Head of caudate nucleus (tissue), 42 donors: Measurements from ENCODE around the gene PALM3.
"Not testable (repeated sequence)": the region's sequence is repeated elsewhere in the genome, so short reads cannot be mapped to it uniquely, and the experiment has no call there.

Experiments used
- DNase-seq, 42 donors: peaks; one replicate each; pipeline versions ENCODE4 v3.0.0 to v3.0.0-alpha.2; 2020 to 2021; ENCODE audit warnings: mixed read lengths in 7 of 42
- intact Hi-C: fragments of 100-400 bp; cut with DNase I; formaldehyde crosslinking; loops from one replicate; pipeline ENCODE4 v1.15.0; 2022

PALM3 gene

DNA sequence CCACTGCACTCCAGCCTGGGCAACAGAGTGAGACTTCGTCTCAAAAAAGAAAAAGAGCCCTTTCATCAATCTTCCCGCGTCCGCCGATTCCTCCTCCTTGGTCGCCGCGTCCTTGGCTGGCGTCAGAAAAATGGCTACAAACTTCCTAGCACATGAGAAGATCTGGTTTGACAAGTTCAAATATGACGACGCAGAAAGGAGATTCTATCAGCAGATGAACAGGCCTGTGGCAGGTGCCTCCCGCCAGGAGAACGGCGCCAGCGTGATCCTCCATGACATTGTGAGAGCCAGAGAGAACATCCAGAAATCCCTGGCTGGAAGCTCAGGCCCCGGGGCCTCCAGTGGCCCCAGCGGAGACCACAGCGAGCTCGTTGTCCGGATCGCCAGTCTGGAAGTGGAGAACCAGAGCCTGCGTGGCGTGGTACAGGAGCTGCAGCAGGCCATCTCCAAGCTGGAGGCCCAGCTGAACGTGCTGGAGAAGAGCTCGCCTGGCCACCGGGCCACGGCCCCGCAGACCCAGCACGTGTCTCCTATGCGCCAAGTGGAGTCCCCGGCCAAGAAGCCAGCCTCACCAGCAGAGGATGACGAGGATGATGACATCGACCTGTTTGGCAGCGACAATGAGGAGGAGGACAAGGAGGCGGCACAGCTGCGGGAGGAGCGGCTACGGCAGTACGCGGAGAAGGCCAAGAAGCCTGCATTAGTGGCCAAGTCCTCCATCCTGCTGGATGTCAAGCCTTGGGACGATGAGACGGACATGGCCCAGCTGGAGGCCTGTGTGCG, 8.6 kb upstream of the PALM3 start:
- DNase-seq: no peak
- intact Hi-C loops: loop anchor here (5.0 to 10.0 kb wide), 2 partner anchors 66 to 188 kb away; partner anchors contain the start of gene RFX1

DNA sequence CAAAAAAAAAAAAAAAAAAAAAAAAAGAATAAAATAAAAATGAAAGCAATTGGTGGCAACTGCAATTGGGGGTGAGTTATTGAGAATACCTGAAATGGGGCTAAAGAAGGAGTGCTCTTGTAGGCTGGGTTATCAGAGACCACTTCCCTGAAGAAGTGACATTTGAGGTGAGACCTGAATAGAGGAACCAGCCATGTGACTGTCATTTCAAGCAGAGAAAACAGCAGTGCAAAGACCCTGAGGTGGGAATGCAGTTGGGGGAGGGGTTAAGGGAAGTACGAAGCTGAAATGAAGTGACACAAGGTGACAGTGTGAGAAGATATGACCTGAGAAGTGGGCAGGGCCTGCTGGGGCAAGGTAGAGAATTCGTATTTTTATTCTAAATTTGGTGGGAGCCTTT, 4.3 kb upstream of the PALM3 start:
- no peak for DNase-seq
- intact Hi-C loops: no loop called here

DNA sequence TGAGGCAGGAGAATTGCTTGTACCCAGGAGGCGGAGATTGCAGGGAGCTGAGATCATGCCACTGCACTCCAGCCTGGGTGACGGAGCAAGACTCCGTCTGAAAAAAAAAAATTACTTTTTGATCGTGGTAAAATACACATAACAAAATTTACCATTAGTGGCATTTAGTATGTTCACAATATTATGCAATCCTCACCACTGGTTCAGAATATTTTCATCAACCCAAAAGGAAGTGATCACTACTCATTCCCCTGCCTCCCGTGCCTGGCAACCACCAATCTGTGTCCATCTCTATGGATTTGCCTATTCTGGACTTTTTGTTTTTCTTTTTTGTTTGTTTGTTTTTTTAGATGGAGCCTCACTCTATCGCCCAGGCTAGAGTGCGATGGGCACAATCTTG, 1.2 kb upstream of the PALM3 start:
- intact Hi-C loops: no loop called here
- DNase-seq: no peak

DNA sequence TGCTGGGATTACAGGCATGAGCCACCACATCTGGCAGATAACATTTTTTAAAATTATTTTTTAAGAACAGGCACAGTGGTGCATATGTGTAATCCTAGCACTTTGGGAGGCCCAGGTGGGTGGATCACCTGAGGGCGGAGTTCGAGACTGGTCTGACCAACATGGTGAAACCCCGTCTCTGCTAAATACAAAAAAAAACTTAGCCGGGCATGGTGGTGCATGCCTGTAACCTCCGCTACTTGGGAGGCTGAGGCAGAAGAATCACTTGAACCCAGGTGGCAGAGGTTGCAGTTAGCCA, 631 bp upstream of the PALM3 start:
- DNase-seq: no peak

DNA sequence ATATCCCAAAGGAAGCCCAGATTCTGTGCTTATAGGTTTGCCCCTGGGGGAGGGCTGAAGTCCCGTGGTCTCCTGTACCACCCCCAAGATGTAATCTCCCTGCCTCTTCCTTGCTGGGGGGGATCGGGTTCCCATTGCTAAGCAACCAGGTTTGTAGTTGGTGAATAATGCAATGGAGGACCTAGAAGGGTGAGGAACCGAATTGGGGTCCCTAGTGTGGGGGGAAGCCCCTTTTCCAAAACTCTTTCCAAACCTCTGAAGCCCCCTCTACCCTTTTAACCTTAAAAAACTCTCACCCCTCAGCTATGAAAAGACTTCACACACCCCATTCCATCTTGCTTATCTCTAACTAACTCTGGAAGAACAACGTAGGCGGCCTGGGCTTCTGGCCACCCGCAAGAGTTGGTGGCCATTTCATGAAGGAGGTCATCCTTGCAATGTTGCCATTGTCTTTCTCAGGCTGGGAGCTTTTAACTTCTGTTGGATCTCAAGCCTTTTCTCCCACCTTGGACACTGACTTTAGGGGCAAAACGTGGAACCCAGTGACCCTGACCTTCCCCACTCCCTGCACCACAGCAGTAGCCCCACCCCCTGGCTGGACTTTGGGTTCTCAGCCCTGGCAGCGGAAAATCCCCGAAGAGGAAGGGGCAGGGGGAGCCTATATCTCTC, 661 bp downstream of the PALM3 start:
- DNase-seq: no peak
- intact Hi-C loops: no loop called here

More for the DNA sequence above, 631 bp upstream of the PALM3 start:
- intact Hi-C loops: no loop called here

DNA sequence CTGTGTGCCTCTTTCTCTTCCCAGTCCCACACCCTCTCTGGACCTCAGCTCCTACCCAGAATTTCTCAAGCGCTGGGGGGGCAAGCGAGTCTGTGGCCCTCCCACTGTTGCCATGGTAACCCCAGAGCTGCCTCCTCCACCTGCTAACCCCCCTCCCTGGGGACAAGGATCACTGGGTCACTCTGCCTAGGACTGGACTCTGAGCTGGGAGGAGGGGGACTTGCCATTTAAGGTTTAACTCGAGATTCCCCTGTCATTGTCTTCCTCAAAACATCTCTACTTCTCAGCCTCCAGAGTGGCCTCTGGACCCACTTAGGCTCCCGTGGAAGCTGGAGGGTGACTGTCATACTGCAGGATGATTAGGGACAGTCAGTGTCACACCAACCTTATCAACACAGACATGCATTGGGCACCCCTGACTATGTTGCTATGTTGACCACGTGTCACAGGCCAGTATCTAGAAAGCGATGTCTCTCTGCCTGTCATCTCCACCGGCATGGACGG, 2.2 kb downstream of the PALM3 start:
- intact Hi-C loops: no loop called here

DNA sequence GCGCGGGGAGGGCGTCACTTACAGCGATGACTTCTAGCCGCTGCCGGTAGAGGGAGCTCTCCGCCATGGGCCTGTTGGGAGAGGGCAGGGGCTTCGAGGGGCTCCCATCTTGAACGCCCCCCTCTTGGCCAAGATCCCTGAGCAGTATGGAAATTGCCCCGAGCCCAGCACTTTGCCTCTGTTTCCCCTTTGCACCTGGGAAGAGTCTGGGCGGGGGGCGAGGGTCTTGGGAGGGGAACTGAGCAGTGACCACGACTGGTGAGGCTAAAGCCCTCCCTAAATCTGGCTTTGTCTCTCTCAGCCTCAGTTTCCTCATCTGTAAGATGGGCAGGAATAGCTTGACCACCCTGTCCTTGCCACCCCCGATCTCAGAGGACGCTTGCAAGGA, 2.8 kb downstream of the PALM3 start:
- peak in 1 of 42 donors; percentile 40 for DNase-seq
- intact Hi-C loops: no loop called here

More for the DNA sequence above, 2.2 kb downstream of the PALM3 start:
- DNase-seq: no peak

DNA sequence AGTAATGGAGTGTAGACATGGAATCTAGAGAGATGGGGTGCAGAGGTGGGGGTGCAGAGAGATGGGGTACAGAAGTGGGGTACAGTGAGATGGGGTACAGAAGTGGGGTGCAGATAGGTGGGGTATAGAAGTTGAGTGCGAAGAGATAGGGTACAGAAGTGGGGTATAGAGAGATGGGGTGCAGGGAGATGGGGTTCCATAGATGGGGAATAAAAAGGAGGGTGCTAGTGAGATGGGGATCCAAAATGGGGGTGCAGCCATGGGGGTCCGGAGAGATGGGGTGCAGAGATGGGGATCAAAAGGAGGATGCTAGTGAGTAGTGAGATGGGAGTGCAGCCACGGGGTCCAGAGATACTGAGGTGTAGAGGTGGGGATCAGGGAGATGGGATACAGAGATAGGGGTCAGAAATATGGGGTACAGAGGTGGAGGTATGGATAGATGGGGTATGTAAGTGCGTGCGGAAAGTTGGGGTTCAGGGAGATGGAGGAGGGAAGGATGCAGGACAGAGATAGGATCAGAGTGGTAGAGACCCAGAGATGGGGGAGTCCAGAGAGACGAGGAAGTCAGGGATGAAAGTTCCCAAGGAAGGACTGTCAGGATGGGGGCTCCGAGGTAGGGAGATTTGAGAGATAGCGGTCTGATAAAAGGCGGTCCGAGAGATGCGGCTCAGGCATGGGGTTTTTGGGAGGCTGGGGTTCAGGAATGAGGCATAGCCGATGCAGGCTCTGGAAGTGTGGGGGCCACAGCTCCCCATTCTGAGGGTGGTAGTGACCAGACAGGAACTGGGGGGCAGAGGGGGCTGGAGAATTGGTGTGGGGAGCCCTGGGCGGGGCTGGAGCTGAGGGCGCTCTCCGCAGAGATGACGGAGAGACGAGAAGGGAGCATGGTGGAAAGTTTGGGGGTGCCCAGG, 3.4 kb downstream of the PALM3 start:
- intact Hi-C loops: no loop called here
- DNase-seq: no peak

DNA sequence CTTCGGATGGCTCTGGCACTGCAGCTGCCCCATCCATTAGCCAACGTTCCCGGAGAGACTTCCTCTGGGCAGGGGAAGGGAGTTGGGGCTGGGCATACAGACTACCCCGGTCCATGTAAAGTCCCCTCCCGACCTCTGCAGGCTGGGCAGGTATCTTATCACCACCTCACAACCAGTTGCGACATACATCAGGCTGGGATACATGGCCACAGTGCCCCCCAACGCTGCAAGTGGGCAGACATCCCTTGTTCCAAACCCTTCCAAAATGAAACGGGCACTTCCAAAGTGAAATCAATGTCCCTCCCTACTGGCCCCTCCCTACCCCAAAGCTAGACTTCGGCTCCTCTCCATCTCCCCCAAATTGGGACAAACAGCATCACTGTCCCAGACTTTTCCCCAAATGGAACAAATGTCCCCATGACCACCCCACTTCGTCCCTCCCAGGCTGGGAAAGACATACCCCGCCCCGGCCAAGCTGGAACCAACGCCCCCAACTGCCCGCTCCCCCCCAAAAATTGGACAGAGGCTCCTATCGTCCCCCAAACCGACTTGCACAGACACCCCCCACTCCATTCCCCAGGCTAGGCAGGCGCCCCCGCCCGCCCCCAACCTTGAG, 5.0 kb downstream of the PALM3 start:
- intact Hi-C loops: no loop called here
- no peak for DNase-seq

DNA sequence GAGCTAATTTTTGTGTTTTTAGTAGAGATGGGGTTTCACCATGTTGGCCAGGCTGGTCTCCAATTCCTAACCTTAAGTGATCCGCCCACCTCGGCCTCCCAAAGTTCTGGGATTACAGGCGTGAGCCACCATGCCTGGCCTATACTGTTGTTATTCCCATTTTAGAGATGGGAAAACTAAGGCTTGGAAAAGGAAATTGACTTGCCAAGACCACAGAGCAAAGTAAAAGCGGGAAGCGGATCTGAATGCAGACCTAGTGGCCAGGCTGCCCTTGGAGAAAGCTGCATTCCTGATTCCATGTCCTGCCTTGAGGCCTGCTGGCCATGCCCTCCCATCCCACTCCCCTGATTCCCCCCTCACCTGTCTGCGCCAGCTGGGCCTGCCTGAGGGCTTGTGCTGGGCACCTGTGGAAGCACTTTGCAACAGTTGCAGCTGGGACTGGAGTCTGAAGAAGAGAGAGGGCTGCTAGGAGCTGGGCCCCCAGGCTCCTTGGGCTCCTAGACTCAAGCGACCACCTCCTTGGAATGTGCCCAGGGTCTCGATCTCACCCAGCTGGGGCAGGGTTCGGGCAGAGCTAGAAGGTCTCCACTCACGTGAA, 5.7 kb downstream of the PALM3 start:
- DNase-seq: no peak
- intact Hi-C loops: no loop called here

DNA sequence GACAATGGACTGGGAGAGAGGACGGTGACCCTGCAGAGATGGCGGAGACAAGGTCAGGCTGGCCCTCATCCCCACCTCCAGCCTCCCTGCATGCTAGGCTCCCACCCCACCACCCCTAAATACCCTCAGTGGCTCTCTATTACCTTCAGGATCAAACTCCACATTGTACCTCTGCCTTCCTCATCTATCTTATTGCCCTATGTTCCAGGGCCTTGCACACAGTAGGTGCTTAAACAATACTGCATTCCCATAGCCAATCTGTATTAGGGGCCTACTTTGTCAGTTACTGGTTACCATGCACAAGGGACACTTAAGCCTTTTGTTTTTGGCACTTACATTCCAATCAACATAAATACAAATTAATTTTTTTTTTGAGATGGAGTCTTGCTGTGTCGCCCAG, 6.5 kb downstream of the PALM3 start:
- DNase-seq: no peak
- intact Hi-C loops: no loop called here

DNA sequence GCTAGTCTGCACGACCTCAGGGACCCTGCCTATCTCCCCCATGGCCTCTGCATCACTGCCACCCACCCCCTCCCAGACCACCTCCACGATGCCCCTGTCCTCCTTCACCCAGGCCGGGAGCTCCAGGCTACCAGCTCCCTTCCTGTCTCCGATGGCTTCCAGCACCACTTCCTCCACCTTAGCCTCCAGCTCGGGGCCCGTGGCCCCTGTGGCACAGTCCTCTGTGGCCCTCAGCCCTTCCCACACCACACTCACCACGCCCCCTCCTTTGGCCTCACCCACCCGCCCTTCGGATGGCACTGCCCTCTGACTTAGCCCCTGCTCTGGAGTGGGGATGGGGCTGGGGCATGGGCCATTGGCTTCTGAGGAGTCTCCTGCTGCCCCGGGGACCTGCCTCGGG, 7.2 kb downstream of the PALM3 start:
- intact Hi-C loops: no loop called here
- no peak for DNase-seq

DNA sequence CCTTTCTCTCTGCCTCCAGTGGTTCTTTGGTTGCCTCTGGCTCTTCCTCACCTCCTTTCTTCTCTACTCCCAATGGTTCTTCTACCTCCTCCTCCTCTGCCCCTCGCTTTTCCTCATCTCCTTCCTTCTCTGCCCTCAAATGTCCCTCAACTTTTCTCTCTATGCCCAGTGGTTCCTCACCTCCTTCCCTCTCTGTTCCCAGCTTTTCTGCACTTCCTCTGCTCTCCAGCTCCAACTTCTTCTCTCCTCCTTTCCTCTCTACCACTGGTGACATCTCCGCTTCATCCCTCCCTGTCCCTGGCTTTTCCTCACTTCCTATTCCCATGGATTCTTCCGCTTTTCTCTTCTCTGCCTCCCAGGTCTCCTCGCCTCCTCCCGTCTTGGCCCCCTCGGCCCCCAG, 7.8 kb downstream of the PALM3 start:
- no peak for DNase-seq
- intact Hi-C loops: no loop called here

DNA sequence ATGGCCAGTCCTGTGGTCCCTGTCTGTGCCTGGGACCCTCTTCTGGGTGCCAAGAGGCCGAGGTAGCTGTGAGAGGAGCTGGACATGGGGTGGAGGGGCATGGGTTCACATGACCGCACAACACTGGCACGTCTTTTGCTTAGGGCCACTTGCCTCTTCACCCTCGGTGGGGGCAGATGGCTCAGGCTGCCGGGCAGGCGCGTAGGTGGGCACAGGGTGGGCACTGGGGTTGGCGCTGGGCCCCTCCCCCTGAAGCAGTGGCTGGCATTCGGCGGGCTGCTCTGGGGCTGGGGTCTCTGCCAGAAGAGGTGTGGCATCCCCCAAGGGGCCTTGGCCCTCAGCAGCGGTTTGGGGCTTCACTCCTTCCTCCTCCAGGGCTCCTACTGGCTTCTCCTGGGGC, 8.4 kb downstream of the PALM3 start:
- no peak for DNase-seq
- intact Hi-C loops: no loop called here

DNA sequence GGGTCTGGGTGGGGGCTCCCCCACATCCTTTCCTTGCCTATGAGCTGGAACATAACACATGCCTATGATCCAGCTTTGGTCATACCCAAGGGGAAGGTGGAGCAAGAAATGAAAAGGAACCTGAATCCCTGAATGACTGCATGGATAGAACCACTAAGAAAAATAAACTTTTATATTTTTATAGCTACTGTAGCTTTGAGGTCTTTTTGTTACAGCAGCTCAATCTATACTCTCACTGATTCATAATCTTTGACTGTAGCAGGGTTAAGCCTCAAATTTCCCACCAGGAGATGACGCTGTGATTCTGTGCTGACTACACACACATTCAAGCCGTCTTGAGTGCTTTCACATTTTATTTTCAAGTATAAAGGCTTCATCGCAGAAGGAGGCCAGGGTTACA, 8.8 kb downstream of the PALM3 start:
- DNase-seq: no peak
- intact Hi-C loops: no loop called here

DNA sequence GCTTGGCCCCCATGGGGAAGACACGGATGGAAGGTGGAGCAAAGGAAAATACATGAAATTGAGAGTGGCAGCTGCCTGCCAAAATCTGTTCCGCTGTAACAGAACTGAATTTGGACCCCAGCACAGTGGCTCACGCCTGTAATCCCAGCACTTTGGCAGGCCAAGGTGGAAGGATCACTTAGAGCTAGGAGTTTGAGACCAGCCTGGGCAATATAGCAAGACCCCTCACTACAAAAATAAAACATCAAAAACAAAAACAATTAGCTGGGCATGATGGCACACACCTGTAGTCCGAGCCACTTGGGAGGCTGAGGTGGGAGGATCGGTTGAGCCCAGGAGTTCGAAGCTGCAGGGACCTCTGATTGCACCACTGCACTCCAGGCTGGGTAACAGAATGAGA, 9.4 kb downstream of the PALM3 start:
- no peak for DNase-seq
- intact Hi-C loops: no loop called here

DNA sequence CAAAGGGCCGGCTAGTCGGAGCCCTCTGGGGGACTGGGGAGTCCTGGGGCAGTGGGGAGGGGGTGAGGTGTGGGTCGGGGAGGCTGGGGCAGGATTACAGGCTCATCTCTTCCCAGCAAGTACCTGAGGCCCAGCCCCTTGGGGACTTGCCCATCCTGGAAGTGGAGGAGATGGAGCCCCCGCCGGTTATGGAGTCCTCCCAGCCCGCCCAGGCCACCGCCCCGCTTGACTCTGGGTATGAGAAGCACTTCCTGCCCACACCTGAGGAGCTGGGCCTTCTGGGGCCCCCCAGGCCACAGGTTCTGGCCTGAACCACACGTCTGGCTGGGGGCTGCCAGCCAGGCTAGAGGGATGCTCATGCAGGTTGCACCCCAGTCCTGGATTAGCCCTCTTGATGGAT, 9.9 kb downstream of the PALM3 start:
- DNase-seq: no peak
- intact Hi-C loops: no loop called here

DNA sequence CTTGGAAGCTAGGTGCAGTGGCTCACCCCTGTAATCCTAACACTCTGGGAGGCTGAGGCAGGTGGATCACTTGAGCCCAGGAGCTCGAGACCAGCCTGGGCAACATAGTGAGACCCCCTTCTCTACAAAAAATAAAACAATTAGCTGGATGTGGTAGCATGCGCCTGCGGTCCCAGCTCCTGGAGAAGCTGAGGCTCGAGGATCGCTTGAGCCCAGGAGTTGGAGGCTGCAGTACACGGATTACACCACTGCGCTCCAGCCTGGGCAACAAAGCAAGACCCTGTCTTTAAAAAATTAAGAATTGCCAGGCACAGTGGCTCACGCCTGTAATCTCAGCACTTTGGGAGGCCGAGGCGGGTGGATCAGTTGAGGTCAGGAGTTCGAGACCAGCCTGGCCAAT, 10.9 kb downstream of the PALM3 start:
- intact Hi-C loops: not testable (repeated sequence)

DNA sequence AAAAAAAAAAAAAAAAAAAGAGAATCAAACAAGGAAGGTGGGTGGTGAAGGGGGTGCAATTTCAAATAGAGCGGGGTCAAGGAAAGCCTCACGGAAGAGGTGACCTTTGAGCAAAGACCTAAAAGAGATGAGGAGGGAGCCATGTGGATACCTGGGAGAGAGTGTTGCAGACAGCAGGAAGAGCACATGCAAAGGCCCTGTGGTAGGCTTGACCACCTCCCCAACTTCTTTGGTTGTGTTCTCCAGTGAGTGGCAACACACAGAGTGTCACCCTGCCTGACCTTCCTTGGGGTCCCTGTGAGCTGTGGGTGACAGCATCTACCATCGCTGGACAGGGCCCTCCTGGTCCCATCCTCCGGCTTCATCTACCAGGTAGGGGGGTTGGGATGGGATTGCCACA, 11.4 kb downstream of the PALM3 start:
- no peak for DNase-seq
- intact Hi-C loops: no loop called here

More for the DNA sequence above, 10.9 kb downstream of the PALM3 start:
- DNase-seq: not testable (repeated sequence)
